Islet precursor cell (in vitro differentiated cells): ENCODE measurements around the gene MYRIP.

Experiments
- DNase-seq: peaks from one replicate; pipeline ENCODE4 v3.0.0-alpha.2; 2018

The MYRIP gene

GRCh38 chr3:40299721-40300335 lies 490.4 kb downstream of the MYRIP start:
- no peak for DNase-seq

- DNase-seq, result no peak
Observed at GRCh38 chr3:40302784-40303183, 493.4 kb downstream of the MYRIP start.

- no peak for DNase-seq
Observed at GRCh38 chr3:40304352-40304751, 494.9 kb downstream of the MYRIP start.

- DNase-seq, result no peak
Observed at GRCh38 chr3:40306336-40306735, 496.9 kb downstream of the MYRIP start.

- no peak for DNase-seq
Observed at GRCh38 chr3:40307176-40307575, 497.8 kb downstream of the MYRIP start.

- DNase-seq, result no peak
Observed at GRCh38 chr3:40308725-40309417, 499.5 kb downstream of the MYRIP start.

- peak; percentile 99 for DNase-seq
Observed at GRCh38 chr3:40309418-40309924, 500.1 kb downstream of the MYRIP start, which contains the start of gene EIF1B. TSS of gene EIF1B (plus strand) at chr3:40309707. CDS start at chr3:40309942, 235 bp downstream.
